Stimulated activated CD8-positive, alpha-beta memory T cell treated with anti-CD3 and anti-CD28 coated beads, Interleukin-7, amount 100 ng/mL, for 48 hours (primary cell): ENCODE measurements around the gene PHKB.
"Not testable (repeated sequence)": the region's sequence is repeated elsewhere in the genome, so short reads cannot be mapped to it uniquely, and the experiment has no call there.

Experiments used
- DNase-seq, 2 donors: peaks; one replicate each; pipeline ENCODE4 v3.0.0-alpha.2; 2020; ENCODE audit warnings: low read depth in 1 of 2; ENCODE audit errors: extremely low read depth in 1 of 2

PHKB gene

DNA sequence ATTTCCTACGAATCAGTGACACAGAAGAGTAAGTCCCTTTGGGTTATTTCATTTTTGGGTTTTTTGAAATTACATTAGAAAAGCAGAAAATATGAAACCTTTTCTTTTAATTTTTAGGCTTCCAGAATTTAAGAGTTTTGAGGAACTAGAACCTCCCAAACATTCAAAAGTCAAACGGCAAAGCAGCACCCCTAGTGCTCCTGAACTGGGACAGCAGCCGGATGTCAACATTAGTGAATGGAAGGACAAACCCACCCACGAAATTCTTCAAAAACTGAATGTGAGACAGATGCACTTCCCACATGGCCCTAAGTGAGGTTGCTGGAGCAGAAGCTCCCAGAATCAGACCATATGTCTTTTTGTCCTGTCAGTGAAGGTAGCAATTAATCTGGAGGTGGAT lies 199.4 kb downstream of the PHKB start:
- no peak for DNase-seq

DNA sequence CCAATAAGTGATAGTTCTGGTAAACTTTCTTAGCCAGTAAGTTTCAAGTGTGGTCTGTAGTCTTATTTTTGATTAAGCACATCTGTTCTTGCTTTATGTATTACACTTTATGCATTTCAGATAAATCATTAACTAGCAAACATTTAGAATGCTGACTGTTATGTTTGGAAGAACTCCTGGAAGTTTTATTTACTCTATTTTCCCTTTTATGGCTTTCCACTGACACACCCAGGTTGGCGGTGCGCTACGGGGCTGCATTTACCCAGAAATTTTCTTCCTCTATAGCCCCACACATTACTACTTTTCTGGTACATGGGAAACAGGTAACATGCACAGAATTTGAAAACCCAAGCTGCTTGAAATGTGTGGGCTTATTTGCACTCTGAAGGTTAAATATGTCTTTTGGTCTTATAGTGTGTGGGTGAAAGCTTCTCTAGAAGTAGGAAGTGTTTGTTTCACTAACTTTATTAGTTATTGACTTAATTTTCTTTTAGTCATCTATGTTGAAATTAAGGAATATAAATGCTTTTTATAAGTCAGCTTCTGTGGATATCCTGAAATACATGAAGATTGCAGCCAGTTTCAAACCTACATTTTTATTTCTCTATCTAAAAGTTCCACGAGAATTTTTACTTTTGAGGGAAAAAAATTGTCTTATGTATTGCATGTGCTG lies 203.7 kb downstream of the PHKB start:
- DNase-seq = no peak

DNA sequence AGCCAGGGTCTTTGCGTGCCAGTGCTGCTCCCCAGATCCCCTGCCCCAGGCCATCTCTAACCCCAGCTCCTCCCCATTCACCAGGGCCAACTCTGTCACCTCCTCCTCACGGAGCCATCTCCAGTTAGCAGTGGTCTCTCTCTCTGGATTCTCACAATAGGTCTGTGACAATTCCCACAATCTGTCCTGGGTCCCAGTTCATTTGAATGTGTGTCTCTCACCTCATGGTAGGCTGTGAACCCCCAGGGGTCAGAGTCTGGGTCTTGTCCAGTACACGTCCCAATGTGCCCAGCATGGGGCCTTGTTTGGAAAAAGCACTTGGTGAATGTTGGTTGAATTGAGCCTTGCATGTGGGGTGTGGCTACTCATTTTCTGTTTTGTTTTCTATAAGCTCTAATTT lies 205.3 kb downstream of the PHKB start:
- no peak for DNase-seq

DNA sequence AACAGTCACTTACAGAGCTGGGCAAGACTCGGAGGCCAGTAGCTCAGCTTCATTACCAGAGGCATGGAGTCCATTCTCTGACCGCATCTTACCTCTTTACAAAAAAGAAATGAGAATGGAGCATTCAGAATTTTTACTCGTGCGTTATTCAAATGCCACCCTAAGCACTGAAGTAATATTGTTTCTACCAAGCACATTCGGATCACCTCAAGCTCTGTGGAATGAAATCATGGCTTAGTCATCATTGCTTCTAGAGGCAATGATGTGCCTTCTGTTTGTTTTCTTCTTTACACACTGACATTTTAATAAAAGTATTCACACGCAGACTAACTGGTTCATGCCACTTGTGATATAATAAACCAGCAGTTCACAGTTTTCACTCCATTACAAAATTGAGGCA lies 206.8 kb downstream of the PHKB start:
- DNase-seq = no peak

DNA sequence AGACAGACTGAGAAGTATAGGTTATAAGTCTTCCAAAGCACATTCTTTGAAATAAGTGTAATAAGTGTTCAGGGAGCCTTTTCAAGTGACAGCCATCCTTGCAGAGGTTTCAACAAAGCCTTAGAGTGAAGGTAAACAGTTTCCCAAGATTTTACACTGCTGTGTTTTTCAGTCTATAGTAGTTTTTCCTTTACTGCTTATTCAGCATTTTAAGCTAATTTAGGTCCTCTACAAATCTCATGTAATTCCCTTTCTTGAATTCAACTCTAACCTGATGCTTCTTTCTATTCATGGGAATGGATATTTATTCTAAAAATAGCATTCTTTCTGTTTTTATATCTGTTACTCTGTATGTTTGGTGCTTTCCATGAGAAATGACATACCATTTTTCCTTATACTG lies 211.3 kb downstream of the PHKB start:
- no peak for DNase-seq

DNA sequence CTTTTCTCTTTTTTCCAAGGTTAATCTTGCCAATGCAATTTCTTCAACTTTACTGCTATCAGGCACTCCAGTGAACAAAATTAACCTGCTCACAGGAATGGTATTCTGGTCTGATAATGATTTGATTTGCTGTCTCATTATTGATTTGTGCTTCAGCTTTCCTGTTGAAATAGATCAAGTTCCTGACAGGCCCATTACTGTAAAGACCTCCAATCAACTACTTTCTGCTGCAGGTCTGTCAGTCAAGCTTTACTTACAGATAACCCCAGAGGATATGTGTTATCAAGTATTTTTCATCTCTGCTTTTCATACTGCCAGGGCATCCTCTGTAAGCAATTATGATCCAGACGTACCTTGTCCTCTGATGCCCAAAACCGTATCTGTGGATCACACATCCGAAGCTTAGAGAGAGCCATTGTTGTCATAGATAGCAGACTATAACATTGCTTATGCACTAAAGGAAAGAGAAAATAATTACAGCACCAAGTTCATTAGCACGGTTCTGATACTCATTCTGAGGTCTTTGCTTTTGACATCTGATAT lies 215.6 kb downstream of the PHKB start:
- no peak for DNase-seq

DNA sequence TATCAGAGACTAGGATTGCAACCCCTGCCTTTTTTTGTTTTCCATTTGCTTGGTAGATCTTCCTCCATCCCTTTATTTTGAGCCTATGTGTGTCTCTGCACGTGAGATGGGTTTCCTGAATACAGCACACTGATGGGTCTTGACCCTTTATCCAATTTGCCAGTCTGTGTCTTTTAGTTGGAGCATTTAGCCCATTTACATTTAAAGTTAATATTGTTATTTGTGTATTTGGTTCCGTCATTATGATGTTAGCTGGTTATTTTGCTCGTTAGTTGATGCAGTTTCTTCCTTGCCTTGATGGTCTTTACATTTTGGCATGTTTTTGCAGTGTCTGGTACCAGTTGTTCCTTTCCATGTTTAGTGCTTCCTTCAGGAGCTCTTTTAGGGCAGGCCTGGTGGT lies 220.4 kb downstream of the PHKB start:
- not testable (repeated sequence) for DNase-seq

DNA sequence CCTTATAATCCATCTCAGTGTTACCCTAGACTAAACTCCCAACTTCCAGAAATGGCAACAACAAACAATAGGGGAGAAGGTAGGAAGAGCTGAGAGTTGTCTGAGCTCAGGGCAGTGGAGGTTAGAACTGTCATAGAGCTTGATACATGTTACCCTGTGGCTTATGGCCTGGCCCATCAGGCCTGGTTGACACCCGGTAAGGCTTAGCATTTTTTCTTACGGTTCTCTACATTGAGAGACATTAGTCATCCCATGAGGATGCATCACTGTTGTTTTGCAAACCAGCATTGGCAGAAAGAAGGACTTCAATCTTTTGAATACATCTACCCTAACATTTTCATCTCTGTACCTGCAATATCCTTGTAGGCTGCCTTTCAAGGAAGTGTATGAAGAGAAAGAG lies 226.6 kb downstream of the PHKB start:
- DNase-seq = no peak

DNA sequence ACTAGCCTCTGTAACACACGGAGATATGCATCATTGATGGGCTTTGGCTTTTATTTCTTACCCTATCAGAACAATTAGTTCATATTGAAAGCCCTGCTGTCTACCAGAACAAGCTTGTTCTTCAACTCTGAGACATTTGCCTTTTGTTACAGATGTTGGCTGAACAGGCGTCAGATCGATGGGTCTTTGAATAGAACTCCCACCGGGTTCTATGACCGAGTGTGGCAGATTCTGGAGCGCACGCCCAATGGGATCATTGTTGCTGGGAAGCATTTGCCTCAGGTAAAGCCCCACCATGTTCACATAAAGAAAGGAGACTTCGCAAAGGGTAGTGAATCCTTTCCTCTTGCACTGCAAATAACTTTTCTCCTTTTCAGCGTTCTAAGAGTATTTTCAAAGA lies 232.1 kb downstream of the PHKB start:
- no peak for DNase-seq

DNA sequence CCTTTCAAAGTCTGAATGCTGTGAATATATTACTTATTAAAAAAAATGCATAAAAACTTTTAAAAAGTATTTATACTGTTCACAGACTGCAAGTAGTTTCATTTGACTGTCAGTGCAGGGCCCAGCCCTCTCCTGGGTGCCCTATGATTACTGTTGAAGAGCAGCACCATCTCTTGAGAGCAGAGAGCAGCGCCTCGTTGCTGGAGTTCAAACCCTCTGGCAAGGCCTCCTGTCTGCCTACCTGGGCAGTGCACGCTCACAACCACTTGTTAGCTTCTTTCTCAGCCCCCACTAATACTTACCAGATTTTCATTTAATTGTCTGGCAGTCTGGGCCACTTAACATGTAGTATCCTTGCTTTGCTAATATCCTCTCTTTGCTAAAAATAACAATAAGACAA lies 233.4 kb downstream of the PHKB start:
- DNase-seq = no peak

DNA sequence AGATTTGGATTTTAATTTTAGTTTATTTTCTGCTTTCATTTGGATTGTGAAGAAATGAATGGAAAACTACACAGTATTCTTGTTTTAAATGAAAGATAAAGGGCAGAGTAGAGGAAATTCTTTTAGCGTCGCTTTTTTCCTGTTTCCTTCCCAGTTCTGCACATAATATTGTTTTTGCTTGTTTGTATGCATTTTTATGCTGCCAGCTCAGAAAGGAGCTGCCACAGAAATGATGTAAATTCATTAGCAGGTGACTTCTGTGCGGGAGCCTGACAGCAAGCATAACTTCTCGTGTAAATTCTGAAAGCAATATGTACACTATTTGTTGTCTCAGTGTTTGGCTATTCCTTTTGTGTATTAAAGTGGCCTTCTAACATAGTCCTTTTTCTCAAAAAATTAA lies 234.6 kb downstream of the PHKB start:
- no peak for DNase-seq

DNA sequence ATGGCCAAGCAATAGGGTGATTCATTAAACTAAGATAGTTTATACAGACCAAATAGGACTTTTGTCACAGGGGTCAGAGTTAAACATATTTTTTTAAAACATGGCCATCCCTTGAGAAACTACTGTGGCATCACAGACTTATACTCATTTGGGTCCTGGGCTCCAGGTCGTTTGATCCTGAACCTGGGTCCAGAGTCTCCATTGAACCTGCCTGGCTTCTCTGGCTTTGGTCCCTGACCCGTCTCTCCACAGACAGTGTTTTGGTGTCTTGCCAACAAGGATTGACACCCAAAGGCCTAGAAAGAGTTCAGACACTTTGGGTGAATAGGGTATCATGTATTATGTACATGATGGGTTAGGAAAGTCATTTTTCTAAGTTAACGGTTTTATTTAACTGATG lies 236.7 kb downstream of the PHKB start:
- no peak for DNase-seq

DNA sequence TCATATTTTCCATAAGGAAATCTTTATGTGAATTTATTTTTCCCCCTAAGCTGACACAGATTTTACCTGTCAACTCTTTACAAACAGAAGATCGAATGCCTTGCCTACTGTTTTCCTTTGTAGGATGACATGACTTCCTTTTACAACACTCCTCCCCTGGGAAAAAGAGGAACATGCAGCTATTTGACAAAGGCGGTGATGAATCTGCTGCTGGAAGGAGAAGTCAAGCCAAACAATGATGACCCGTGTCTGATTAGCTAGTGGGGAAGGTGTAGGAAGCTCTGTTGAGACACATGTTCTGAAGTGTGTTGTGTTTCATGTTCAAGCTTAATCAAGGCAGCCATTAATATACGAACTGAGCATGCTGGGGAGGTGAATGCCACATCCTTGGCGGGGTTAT lies 238.0 kb downstream of the PHKB start:
- DNase-seq = no peak

DNA sequence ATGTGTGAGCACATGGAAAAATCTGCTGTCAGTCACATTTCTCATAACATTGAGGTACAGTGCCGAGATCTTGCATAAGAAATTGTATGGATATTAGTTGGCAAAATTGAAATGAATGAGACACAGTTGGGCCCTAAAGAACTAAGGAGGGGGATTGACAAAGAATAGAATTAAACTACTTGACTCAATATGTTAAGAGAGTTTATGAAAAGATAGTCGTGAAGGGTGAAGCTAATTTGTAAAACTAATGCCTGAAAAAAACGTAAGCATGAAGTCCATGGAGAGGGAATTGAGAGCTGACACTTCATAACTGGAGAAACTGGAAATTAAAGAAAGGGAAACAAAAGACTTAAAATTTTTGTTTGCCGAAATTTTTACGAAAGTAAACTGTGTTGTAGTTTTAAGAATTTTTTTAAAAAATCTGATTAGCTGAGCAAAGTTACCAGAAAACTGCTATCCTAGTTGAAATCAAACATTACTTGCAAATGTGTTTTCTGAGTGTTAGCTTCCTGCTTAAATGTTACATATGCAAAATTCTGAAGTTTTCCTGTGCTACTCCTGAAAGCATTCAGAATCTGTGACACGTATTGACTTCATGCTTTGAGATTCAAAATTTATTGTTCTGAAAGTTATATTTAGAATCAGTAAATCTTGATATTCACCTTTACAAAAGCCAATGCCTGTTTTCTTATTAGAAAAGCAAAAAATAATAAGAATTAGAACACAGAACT lies 239.9 kb downstream of the PHKB start:
- no peak for DNase-seq

DNA sequence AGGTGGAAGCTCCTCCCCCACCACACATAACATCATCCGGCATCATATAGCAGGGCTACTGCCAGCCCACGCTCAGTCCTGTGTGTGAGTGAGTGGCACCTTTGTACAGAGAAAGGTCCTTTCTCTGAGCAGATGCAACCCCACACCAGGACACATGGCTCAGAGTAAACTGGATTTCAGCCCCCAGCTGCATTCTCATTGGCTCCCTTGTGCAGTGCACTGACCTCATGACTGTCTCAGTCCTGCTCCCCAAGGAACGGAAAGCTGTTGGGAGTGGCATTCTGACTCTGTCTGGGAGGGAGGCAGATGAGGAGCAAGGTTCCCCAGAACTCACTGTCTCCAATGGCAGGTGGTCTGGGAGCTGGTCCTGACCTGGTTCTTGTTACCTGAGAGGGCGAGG lies 244.1 kb downstream of the PHKB start:
- DNase-seq = no peak

DNA sequence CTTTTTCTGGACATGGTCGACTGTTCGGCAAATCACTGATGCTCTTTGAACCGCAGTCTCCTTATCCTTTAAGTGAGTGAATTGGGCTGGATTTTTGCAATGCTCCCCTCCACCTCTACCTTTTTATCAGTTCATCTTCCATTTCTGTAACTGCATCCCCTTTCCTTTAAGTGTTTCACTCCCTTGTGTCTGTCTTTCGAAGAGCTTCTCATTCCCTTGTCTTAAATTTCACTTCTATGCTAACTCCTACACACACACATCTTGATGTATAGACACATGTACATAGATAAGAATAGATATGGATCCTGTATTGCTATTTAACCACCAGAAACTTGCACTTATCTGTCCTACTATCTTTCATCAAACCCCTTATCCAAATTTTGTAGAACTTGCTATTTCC lies 250.7 kb downstream of the PHKB start:
- no peak for DNase-seq

DNA sequence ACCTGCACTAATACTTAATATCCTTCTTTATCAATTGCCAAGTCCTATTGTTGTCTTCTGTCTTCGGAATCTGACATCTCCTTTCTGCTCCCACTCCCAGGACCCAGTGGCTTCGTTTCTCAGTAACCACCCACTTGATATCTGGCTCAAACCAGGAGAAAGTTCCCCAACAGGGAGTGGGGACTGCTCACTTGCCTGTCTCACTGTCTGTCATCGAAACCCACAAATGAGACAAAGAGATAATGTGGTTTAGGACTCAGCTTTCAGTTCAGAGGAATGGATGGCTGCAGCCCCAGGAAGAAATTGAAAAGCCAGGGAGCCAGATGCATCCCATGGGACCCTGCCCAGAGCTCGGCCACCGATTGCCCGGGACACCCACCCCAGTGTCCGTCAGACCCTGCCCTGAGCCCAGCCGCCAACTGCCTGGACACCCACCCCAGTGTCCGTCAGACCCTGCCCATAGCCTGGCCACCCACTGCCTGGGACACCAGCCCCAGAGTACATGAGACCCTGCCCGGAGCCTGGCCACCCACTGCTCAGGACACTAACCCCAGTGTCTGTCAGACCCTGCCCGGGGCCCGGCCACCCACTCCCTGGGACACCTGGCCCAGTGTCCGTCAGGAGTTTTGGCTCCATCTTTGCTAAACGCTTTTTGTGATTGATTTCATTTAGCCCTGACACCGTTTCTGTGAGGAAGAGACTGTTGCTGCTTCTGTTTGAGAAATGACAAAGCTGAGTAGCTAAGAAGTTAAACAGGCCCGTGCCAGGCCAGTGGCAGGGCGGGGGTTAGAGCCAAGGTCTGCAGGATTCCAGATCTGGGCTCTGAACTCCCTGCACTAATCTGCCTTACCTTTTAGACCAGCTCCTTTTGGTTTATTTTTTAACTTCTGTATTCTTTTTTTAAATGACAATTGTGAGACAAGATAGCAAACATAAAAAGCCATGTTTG lies 251.4 kb downstream of the PHKB start:
- DNase-seq = no peak

DNA sequence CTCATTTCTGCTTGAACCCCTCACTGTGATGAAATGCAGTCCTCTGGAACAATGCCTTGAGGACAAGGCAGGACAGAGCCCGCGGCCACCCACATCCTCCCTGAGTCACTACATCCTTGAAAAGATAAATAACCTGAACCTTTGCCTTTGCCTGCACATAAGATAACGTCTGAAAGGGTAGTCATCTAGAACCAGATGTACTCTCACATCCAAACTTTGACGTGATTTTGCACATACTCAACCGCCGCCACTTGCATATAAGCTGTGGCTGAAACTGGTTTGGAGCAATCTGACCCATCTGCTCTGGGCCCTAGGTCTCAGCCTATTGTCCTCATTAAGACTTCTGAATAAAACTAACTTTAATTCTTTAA lies 252.1 kb downstream of the PHKB start:
- DNase-seq = peak in 1 of 2 donors; percentile 37

DNA sequence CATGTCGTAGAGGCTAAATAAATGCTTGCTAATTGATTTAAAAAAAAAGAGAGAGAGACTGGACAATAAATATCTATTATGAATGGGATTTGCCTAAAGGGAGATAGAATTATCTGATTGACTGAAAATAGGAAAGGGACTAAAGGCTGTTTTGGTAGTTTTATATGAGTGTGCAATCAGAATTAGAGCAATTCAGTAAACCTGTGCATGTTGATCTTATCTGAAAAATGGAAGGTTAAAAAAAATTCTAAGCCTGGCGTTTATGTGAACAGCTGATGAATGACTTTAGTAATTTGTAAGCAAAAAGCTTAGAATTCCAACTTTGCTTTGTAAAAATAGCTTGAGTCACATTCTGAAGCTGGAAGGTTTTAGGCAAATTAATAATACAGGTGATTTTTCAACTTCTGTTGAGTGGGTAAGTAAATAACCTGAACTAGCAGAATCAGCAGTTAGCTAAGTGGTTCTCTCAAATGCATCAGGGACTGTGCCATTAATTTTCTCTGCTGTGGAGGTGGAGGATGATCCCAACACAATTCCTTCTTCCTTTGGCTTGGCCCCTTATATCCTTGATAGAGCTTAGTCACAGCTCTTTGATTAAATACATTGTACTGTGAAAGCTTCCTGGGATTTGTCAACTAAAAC lies 254.4 kb downstream of the PHKB start:
- no peak for DNase-seq

DNA sequence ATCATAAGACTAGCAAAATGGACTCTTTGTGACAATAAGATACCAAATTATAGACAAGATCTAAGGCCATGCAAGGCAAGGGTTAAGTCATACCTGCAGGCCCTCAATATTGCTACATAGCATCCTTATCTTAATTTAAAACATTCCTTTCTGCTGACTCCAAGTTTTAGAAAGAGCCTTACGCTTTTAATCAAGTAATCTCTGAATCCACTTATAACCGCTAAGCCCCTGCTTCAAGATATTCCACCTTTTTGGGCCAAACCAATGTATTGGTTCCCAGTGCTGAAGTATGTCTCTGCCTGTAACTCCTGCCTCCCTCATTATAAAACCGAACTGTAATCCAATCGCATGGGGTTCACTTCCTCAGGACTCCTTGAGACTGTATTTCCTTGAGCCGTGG lies 255.4 kb downstream of the PHKB start:
- no peak for DNase-seq

DNA sequence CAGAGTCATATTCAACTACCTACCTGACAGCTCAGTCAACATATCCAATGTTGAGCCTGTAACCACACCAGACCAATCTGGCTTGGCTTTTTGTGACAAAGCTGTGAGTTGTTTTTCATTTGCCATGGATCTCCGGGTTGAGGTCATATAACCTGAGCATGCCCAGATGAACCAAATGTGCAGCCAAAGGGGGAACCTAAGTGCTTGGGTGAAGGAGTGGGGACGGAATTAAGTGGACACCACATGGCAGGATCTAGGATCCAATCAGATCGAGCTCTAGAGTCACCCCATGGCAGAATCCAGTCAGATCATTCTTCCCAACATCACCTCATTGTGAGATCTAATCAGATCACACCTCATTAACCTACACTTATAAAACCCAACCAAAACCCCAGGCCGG lies 258.6 kb downstream of the PHKB start:
- DNase-seq = no peak
